Neural progenitor cell (in vitro differentiated cells): Measurements from ENCODE around the gene LRRC56. TPM values are rescaled to one million over a fixed set of nuclear protein-coding genes. Genes with fewer than 3 reads are reported as not detected.

Source experiments
- DNase-seq: peaks from one replicate; pipeline ENCODE4 v3.0.0-alpha.2; 2016; ENCODE audit warnings: low spot score
- H2AFZ ChIP-seq: fragments of 200-600 bp; sonication (generic); replicated peaks from 2 replicates; pipeline ENCODE4 v1.6.1; 2016; ENCODE audit warnings: antibody characterized with exemption
- H3F3A ChIP-seq: fragments of 200-600 bp; sonication (generic); 2 replicates; pipeline ENCODE4 v1.6.1; 2016; ENCODE audit warnings: antibody characterized with exemption, low read depth
- H3K27ac ChIP-seq: fragments of 200-600 bp; sonication (generic); 2 replicates; pipeline ENCODE4 v1.5.1; 2016; ENCODE audit warnings: mild to moderate bottlenecking
- H3K27me3 ChIP-seq: fragments of 200-600 bp; sonication (generic); 2 replicates; pipeline ENCODE4 v1.6.1; 2016; ENCODE audit warnings: mild to moderate bottlenecking, moderate library complexity
- H3K36me3 ChIP-seq: fragments of 200-600 bp; sonication (generic); 2 replicates; pipeline ENCODE4 v1.5.1; 2016
- H3K4me1 ChIP-seq: fragments of 200-600 bp; sonication (generic); 2 replicates; pipeline ENCODE4 v1.6.1; 2016; ENCODE audit warnings: mixed run types
- H3K4me2 ChIP-seq: fragments of 200-600 bp; sonication (generic); 2 replicates; pipeline ENCODE4 v1.6.1; 2016
- H3K4me3 ChIP-seq: fragments of 200-600 bp; sonication (generic); 2 replicates; pipeline ENCODE4 v1.5.1; 2016
- H3K79me2 ChIP-seq: fragments of 200-600 bp; sonication (generic); 2 replicates; pipeline ENCODE4 v1.6.1; 2016; ENCODE audit warnings: low read depth
- H3K9ac ChIP-seq: fragments of 200-600 bp; sonication (generic); 2 replicates; pipeline ENCODE4 v1.6.1; 2016
- H3K9me3 ChIP-seq: fragments of 200-600 bp; sonication (generic); 2 replicates; pipeline ENCODE4 v1.5.1; 2016; ENCODE audit warnings: low read depth
- H4K20me1 ChIP-seq: fragments of 200-600 bp; sonication (generic); 2 replicates; pipeline ENCODE4 v1.6.1; 2016; ENCODE audit warnings: low read depth
- H3K27ac Mint-ChIP-seq: 3 replicates; pipeline ENCODE4 v1.8.0; 2021; ENCODE audit warnings: mixed read lengths
- H3K27me3 Mint-ChIP-seq: 2 replicates; pipeline ENCODE4 v1.8.0; 2022; ENCODE audit warnings: low read depth, mild to moderate bottlenecking, inconsistent platforms, moderate library complexity, mixed read lengths; ENCODE audit not compliant: insufficient read depth
- H3K36me3 Mint-ChIP-seq: 3 replicates; pipeline ENCODE4 v1.8.0; 2021; ENCODE audit warnings: mixed read lengths
- H3K4me1 Mint-ChIP-seq: 3 replicates; pipeline ENCODE4 v1.8.0; 2021; ENCODE audit warnings: mixed read lengths
- H3K4me3 Mint-ChIP-seq: 3 replicates; pipeline ENCODE4 v1.8.0; 2021; ENCODE audit warnings: mild to moderate bottlenecking, moderate library complexity, mixed read lengths
- H3K9me3 Mint-ChIP-seq: 3 replicates; pipeline ENCODE4 v1.8.0; 2020; ENCODE audit warnings: mixed read lengths
- EZH2 ChIP-seq: fragments of 200-600 bp; sonication (generic); IDR thresholded peaks from 2 replicates; pipeline ENCODE4 v1.6.1; 2017; ENCODE audit warnings: antibody characterized with exemption, mild to moderate bottlenecking, moderate library complexity
- EZH2phosphoT487 ChIP-seq: fragments of 200-600 bp; sonication (generic); IDR thresholded peaks from 2 replicates; pipeline ENCODE4 v1.6.1; 2017; ENCODE audit warnings: antibody characterized with exemption
- total RNA-seq: library from RNA; depleted of rRNA; stranded (reverse); fragments of >200 nt; gene quantifications from 2 replicates; pipeline ENCODE4 v1.2.3, GENCODE V29; 2015; ENCODE audit warnings: low replicate concordance
- TF ChIP-seq, protein P1 (sequence below): fragments of 200-600 bp; sonication (generic); IDR thresholded peaks from 2 replicates; pipeline ENCODE4 v1.5.1; 2017; ENCODE audit warnings: antibody characterized with exemption, mild to moderate bottlenecking

The LRRC56 gene
- total RNA-seq, 1 donor from 2014 or later, result 0.45 TPM

DNA sequence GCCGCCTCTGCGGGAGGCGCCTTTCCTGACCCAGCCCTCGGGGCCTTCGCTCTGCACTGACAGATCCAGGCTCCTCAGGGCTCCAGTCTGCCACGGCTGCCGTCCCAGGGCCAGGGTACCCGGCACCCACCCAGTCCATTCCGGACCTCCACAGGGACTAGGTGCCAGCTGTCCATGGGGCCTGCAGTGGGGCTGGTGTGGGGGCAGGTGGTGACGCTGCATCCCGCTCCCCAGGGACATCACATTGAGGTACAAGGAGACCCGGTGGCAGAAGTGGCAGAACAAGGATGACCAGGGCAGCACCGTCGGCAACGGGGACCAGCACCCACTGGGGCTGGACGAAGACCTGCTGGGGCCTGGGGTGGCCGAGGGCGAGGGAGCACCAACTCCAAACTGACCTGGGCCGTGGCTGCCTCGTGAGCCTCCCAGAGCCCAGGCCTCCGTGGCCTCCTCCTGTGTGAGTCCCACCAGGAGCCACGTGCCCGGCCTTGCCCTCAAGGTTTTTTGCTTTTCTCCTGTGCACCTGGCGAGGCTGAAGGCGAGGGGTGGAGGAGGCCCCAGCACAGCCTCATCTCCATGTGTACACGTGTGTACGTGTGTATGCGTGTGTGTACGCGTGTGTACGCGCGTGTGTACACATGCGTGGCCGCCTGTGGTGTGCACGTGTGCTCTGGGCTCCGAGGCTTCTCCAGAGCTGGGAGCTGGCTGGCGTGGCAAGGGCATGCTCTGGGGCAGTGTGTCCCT is 47.0 kb upstream of the LRRC56 start:
- no peaks in the 10 kb centered on the region for H3F3A ChIP-seq
- Mint-ChIP-seq H3K36me3 (peaks cover 4% of the 10 kb centered on the region), H3K4me1 (no peaks in the 10 kb centered on the region), H3K27me3 (peaks cover 2% of the 10 kb centered on the region), H3K4me3 (no peak overlapping the region), H3K9me3 (no peaks in the 10 kb centered on the region), H3K27ac (no peak overlapping the region)
- no peak for TF ChIP-seq EZH2phosphoT487
- TF ChIP-seq, protein P1, sequence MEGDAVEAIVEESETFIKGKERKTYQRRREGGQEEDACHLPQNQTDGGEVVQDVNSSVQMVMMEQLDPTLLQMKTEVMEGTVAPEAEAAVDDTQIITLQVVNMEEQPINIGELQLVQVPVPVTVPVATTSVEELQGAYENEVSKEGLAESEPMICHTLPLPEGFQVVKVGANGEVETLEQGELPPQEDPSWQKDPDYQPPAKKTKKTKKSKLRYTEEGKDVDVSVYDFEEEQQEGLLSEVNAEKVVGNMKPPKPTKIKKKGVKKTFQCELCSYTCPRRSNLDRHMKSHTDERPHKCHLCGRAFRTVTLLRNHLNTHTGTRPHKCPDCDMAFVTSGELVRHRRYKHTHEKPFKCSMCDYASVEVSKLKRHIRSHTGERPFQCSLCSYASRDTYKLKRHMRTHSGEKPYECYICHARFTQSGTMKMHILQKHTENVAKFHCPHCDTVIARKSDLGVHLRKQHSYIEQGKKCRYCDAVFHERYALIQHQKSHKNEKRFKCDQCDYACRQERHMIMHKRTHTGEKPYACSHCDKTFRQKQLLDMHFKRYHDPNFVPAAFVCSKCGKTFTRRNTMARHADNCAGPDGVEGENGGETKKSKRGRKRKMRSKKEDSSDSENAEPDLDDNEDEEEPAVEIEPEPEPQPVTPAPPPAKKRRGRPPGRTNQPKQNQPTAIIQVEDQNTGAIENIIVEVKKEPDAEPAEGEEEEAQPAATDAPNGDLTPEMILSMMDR, result no peak
- TF ChIP-seq EZH2, result no peak
- no peak overlapping the region for H3K27ac ChIP-seq
- H3K9me3 ChIP-seq, result no peaks in the 10 kb centered on the region
- no peaks in the 10 kb centered on the region for H3K4me1 ChIP-seq
- no peaks in the 10 kb centered on the region for H3K36me3 ChIP-seq
- DNase-seq, result no peak
- no peaks in the 10 kb centered on the region for H4K20me1 ChIP-seq
- H2AFZ ChIP-seq, result no peak overlapping the region
- H3K4me2 ChIP-seq, result no peak overlapping the region
- H3K27me3 ChIP-seq, result no peaks in the 10 kb centered on the region
- H3K79me2 ChIP-seq, result no peaks in the 10 kb centered on the region
- H3K9ac ChIP-seq, result no peak overlapping the region
- no peak overlapping the region for H3K4me3 ChIP-seq

DNA sequence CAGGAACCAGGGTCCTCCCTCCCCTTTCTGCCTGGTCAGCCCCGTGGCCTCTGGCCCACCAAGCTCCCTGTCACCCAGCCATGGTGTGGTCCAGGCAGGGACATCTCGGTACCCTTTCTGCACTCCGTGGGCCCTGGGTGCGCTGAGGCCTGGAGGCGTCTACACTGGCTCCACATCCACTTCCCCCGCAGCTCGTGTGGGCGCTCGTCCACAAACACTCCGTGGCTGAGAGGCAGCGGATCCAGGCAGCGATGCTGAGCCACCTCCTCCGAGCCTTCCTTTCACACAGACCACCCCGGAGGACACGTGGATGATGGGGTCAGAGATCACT is 46.4 kb upstream of the LRRC56 start:
- Histone ChIP-seq H3K4me1 (no peaks in the 10 kb centered on the region), H3K79me2 (no peaks in the 10 kb centered on the region), H3F3A (peaks cover 3% of the 10 kb centered on the region), H3K9ac (no peak overlapping the region), H3K36me3 (no peaks in the 10 kb centered on the region), H3K4me2 (no peak overlapping the region), H4K20me1 (no peaks in the 10 kb centered on the region), H3K27me3 (no peaks in the 10 kb centered on the region), H2AFZ (no peak overlapping the region), H3K4me3 (no peak overlapping the region), H3K9me3 (no peaks in the 10 kb centered on the region), H3K27ac (no peak overlapping the region)
- Mint-ChIP-seq H3K9me3 (peaks cover 1% of the 10 kb centered on the region), H3K27me3 (peaks cover 3% of the 10 kb centered on the region), H3K4me1 (peaks cover 2% of the 10 kb centered on the region), H3K4me3 (no peak overlapping the region), H3K36me3 (peaks cover 5% of the 10 kb centered on the region), H3K27ac (no peak overlapping the region)
- no peak for DNase-seq
- no peak for TF ChIP-seq EZH2phosphoT487
- TF ChIP-seq, protein P1, result no peak
- TF ChIP-seq EZH2, result no peak

DNA sequence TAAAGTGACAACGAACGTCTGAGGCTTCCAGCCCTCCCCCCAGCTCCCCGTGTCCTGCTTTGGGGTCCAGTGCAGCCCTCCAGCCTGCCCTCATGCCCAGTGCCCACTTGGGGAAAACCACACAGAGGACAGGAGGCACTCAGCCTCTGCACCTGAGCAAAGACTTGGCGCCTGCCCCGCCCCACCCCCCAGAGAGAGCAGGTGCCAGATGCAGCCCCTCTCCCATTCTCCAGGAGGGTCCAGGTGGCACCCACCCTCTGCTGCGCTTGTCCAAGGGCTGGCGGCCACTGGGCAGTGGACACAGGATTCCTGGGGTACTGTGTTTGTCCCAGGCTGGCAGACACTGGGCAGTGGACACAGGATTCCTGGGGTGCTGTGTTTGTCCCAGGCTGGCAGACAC is 46.0 kb upstream of the LRRC56 start:
- Mint-ChIP-seq H3K4me1 (peaks cover 3% of the 10 kb centered on the region), H3K4me3 (no peak overlapping the region), H3K9me3 (peaks cover 3% of the 10 kb centered on the region), H3K27ac (no peak overlapping the region), H3K36me3 (peaks cover 8% of the 10 kb centered on the region), H3K27me3 (peaks cover 3% of the 10 kb centered on the region)
- Histone ChIP-seq H3F3A (peaks cover 6% of the 10 kb centered on the region), H3K9ac (no peak overlapping the region), H3K79me2 (no peaks in the 10 kb centered on the region), H3K4me2 (no peak overlapping the region), H2AFZ (no peak overlapping the region), H3K9me3 (no peaks in the 10 kb centered on the region), H3K27ac (no peak overlapping the region), H3K36me3 (no peaks in the 10 kb centered on the region), H3K4me1 (no peaks in the 10 kb centered on the region), H3K27me3 (no peaks in the 10 kb centered on the region), H3K4me3 (no peak overlapping the region), H4K20me1 (no peaks in the 10 kb centered on the region)
- DNase-seq, result no peak
- TF ChIP-seq, protein P1, result no peak
- no peak for TF ChIP-seq EZH2
- no peak for TF ChIP-seq EZH2phosphoT487
